ENCODE measurements around the gene INSR. TPM values are rescaled to one million over a fixed set of nuclear protein-coding genes. Genes with fewer than 3 reads are reported as not detected.
A peak's percentile ranks its signal among the peaks of the same experiment; 100 is the strongest.
"Not testable (repeated sequence)": the region's sequence is repeated elsewhere in the genome, so short reads cannot be mapped to it uniquely, and the experiment has no call there.

Gene INSR
- total RNA-seq, 1 experiment from 2014 or later: 0.11 TPM

GRCh38 chr19:7224995-7225394 is 69.2 kb downstream of the INSR start:
- DNase-seq (ENCODE audit: low read depth): no peak

DNA sequence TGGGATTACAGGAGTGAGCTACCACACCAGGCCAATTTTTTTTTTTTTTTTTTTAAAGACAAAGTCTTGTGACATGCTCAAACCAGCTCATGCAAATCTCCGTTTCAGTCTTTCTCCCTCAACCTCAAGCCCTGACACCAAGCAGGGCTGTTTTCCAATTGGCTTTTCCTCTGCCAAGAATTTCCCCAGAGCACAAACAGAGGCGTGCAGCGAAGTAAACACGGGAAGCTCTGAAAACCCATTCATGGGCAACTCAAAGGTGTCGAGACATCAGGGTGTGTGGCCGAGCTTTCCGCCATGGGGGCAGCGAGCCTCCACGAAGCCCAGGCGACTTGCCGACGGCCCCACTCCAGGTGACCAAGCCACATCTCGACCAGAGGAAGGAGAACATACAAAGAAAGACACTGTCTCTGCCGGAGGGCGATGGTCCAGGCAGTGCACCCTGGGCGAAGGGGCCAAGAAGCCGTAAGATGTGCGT is 70.0 kb downstream of the INSR start:
- no peak for DNase-seq (ENCODE audit: low read depth)

DNA sequence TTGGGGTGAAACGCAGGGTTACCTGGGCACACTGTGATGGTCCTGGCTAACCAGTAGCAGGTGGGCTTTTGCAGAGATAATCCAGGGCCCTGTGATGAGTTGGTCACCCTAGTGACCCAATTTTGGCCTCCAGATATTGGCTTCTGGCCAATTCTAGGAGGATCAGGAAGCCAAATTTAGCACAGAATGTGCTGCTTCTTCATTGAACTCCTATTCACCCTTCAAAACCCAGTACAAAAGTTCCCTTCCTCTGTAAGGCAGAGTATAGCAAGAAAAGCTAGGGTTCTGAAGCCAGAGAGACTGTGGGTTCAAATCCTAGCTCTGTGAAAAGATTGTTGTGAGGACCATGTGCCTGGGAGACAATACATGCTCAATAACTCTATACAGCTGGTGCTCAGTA is 70.8 kb downstream of the INSR start:
- DNase-seq (ENCODE audit: low read depth): no peak

GRCh38 chr19:7219056-7219455 is 75.2 kb downstream of the INSR start:
- DNase-seq (ENCODE audit: low read depth): no peak

DNA sequence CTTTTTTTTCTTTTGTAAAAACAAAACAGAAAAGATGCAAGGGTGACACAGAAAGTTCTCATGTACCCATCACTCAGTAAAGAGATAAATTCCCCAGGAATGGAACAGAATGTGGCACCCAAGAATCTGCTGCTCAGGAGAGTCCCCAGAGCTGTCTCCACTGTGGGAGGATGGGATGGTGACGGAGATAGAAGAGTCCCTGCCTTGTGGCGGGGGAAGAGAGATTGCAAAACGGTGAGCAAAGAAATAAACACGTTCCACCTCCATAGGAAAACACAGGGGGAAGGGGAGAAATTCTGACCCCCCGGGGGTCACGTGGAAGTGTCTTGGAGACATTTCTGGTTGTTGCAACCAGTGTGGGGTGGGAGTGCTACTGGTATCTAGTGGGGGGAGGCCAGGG is 76.4 kb downstream of the INSR start:
- DNase-seq (ENCODE audit: low read depth): no peak

- no peak for DNase-seq (ENCODE audit: low read depth)
Measured at GRCh38 chr19:7216373-7216902, 77.8 kb downstream of the INSR start.

DNA sequence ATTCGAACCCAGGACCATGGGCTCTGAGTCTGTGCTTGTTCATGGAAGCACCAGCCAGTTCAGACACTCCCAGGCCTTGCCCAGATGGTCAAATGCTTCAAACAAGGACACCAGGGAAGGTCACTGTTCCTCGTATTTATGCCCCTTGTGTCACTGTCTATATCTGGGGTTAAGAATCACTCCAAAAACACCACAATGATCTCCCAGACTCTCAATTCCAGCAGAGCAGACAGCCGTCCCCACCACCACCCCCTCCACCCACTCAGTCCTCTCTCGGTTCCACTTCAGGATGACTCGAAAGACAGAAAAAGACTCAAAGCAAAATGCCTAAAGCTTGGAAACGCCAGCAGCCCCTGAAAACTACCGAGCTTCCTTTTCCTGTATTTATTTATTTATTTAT is 79.0 kb downstream of the INSR start:
- no peak for DNase-seq (ENCODE audit: low read depth)

DNA sequence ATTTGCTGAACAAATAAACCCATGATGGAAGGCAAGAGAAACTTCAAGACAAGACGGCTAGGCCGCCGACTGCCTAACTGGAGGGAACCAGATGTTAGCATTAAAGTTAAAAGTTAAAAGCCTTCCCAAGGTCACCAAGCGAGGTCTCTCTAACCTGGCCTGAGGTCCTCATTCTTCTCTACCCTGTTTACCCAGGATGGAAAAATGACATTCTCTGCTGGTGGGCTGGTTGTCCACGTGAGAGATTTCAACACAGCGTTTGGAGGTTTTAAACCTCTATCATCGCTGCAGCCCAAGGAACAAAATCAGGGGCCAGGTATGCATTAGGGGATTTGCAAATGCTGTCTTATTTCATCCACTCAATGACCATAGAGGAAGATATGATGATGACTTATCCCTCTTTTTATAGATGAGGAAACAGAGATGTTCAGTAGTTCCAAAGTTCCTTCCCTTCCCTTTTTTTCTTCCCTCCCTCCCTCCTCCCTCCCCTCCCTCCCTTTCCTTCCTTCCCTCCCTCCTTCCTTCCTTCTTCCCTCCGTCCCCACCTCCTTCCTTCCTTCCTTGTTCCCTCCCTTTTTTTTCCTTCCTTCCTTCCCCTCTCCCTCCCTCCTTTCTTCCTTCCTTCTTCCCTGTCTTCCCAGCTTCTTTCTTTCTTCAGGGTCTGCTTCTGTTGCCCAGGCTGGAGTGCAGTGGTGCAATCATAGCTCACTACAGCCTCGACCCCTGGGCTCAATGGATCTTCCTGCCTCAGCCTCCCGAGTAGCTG is 79.7 kb downstream of the INSR start:
- DNase-seq (ENCODE audit: low read depth): no peak

DNA sequence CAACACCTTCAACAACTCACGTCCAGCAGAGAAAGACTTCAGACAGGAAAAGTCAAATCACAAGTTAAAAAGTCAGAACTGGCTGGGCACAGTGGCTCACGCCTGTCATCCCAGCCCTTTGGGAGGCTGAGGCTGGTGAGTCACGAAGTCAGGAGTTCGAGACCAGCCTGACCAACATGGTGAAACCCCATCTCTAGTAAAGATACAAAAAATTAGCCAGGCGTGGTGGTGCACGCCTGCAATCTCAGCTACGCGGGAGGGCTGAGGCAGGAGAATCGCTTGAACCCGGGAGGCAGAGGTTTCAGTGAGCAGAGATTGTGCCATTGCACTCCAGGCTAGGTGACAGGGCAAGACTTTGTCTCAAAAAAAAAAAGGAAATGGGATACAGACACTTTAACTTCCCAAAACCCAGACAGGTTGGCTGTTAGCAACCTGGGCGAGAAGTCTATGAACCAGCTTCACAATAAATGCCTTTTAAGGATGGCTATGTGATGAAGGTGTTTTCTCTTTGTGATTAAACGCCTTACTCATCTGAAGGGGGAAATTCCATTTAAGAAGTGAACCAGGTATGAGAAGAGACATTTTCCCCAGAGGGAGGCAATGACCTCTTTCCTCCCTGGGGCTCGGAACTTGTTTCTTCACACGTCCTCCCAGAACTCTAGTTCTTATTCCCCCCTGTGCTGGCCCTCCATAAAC is 80.4 kb downstream of the INSR start:
- DNase-seq (ENCODE audit: low read depth): no peak

GRCh38 chr19:7211191-7211951 is 82.8 kb downstream of the INSR start:
- no peak for DNase-seq (ENCODE audit: low read depth)

DNA sequence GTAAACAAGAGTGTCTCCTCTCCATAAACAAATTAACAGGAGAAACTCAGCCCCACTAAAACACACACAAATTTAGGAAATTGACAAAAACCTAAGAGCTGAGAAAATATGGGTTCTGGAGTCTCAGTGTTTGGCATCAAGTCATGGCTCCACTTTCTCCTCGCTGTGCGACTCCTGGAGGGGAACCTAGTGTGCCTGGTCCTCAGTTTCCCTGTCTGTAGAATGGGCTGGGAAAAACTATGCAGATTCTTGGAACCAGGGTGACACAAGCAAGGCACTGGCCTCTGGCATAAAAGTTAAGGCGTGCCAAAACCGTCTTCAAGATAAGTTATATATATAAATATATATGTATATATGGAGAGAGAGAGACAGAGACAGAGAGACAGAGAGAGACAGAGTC is 83.9 kb downstream of the INSR start:
- no peak for DNase-seq (ENCODE audit: low read depth)

DNA sequence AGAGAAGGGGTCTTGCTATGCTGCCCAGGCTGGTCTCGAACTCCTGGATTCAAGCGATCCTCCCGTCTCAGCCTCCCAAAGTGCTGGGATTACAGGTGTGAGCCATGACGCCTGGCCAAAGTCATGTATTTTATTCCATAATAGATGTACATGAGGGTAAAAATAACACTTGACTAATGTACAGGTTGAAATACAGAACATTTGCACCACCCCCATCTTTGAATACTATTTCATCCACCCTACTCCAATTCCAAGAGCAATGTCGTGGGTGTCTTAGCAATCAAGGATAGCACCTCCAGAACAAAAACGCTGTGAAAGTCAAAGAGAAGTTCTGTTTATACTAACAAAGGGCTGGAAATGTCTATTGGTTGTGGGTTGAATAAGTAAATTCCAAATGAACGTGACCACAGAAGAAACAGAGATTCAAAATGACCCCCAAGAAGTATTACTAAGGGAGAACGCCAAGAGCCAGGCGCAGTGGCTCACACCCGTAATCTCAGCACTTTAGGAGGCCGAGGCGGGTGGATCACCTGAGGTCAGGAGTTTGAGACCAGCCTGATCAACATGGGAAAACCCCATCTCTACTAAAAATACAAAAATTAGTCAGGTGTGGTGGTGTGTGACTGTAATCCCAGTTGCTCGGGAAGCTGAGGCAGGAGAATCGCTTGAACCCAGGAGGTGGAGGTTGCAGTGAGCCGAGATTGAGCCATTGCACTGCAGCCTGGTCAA is 84.5 kb downstream of the INSR start:
- DNase-seq (ENCODE audit: low read depth): not testable (repeated sequence)

DNA sequence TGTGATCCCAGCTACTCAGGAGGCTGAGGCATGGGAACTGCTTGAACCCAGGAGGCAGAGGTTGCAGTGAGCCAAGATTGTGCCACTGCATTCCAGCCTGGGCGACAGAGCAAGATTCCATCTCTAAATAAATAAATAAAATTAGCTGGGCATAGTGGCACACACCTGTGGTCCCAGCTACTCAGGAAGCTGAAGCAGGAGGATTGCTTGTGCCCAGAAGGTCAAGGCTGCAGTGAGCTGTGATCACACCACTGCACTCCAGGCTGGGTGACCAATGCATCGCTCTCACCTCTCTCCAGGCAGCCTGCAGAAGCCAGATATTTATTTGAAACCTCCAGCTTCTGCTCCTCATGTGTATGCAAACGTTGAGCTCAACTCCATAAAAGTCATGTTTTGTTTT is 85.2 kb downstream of the INSR start:
- DNase-seq (ENCODE audit: low read depth): not testable (repeated sequence)

GRCh38 chr19:7203332-7203731 is 90.9 kb downstream of the INSR start:
- no peak for DNase-seq (ENCODE audit: low read depth)

- DNase-seq (ENCODE audit: low read depth): no peak
Measured at GRCh38 chr19:7202888-7203287, 91.3 kb downstream of the INSR start.

- DNase-seq (ENCODE audit: low read depth): no peak
Measured at GRCh38 chr19:7200736-7201135, 93.5 kb downstream of the INSR start.

GRCh38 chr19:7199613-7200533 is 94.3 kb downstream of the INSR start:
- DNase-seq (ENCODE audit: low read depth): no peak

GRCh38 chr19:7197760-7198696 is 96.2 kb downstream of the INSR start:
- DNase-seq (ENCODE audit: low read depth): peak; percentile 33
